ENCODE measurements around the gene SRPX2.

The SRPX2 gene

DNA sequence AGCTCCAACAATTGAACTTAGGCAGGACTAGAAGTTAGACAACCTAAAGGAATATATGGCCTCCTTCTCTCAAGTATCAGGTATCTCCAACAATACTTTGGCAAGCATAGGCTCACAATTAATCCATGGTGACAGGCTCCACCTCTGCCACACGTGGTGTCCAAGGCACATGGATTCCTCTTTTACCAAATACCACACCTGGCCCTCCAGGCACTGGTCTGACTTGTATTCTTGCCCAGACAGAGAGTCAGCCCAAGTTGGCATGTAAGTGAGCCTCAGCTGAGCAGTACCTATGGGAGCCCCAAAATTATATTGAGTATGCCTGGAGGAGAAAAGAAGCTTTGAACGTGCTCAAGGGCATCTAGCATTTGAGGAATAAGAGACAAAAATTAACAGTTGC is 19.6 kb downstream of the SRPX2 start:
- no peaks in the 10 kb centered on the region for H3K9me2 ChIP-seq (replicated peaks; ENCODE audit: insufficient read depth, low read length)
- no peaks in the 10 kb centered on the region for H4K20me1 ChIP-seq (ENCODE audit: insufficient read depth, low read length)
- H3K36me3 ChIP-seq (replicated peaks; ENCODE audit: insufficient read depth, low read length) = no peaks in the 10 kb centered on the region
- TF ChIP-seq EZH2 (optimal IDR thresholded peaks at IDR 0.05; ENCODE audit: low read depth, low read length) = no peak
- TF ChIP-seq EZH2phosphoT487 (IDR thresholded peaks at IDR 0.05; ENCODE audit: low read length) = no peak
- TF ChIP-seq, protein P1, sequence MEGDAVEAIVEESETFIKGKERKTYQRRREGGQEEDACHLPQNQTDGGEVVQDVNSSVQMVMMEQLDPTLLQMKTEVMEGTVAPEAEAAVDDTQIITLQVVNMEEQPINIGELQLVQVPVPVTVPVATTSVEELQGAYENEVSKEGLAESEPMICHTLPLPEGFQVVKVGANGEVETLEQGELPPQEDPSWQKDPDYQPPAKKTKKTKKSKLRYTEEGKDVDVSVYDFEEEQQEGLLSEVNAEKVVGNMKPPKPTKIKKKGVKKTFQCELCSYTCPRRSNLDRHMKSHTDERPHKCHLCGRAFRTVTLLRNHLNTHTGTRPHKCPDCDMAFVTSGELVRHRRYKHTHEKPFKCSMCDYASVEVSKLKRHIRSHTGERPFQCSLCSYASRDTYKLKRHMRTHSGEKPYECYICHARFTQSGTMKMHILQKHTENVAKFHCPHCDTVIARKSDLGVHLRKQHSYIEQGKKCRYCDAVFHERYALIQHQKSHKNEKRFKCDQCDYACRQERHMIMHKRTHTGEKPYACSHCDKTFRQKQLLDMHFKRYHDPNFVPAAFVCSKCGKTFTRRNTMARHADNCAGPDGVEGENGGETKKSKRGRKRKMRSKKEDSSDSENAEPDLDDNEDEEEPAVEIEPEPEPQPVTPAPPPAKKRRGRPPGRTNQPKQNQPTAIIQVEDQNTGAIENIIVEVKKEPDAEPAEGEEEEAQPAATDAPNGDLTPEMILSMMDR (IDR thresholded peaks at IDR 0.05; ENCODE audit: low read length) = no peak
- no peak overlapping the region for H3K9ac ChIP-seq (ENCODE audit: low read length)
- no peak overlapping the region for H3K4me2 ChIP-seq (ENCODE audit: low read depth, low read length)
- H3K4me3 ChIP-seq (ENCODE audit: low read length) = no peak overlapping the region
- no peak overlapping the region for H3K27ac ChIP-seq (ENCODE audit: low read length)
- no peaks in the 10 kb centered on the region for H3K4me1 ChIP-seq (ENCODE audit: low read length)
- no peaks in the 10 kb centered on the region for H3K79me2 ChIP-seq (ENCODE audit: low read length)
- no peak overlapping the region for H2AFZ ChIP-seq (ENCODE audit: low read length)
- H3F3A ChIP-seq (ENCODE audit: insufficient read depth, low read length) = no peaks in the 10 kb centered on the region
- 0 out of 2 replicates have a peak, but pooled peaks cover 6% of the 10 kb centered on the region for H3K27me3 ChIP-seq (replicated peaks; ENCODE audit: insufficient read depth, low read length)
- H3K9me3 ChIP-seq (replicated peaks; ENCODE audit: insufficient read depth, low read length) = no peaks in the 10 kb centered on the region
- DNase-seq = no peak

DNA sequence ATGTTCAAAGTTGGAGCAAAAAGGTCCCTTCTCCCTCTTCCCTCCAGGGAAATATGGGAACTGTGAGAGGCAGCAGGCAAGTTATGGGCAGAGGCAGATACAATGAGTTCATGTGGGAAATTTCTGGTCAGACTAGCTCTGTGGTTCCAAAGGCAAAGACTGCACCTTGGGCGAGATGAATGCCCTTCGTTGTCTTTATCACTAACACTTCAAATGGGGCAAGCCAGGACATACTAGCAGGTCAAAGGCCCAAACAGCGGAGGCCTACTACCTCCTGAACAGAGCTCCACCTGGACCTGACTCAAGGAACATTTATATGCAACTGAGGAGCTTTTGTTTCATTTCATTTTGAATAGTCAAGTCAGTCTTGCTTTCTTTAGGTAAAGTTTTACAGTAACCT is 29.0 kb downstream of the SRPX2 start:
- Histone ChIP-seq H3K27me3 (replicated peaks; ENCODE audit: insufficient read depth, low read length) (no peaks in the 10 kb centered on the region), H3K4me3 (ENCODE audit: low read length) (no peak overlapping the region), H3K4me1 (ENCODE audit: low read length) (0 out of 2 replicates have a peak, but pooled peaks cover 11% of the 10 kb centered on the region), H4K20me1 (ENCODE audit: insufficient read depth, low read length) (no peaks in the 10 kb centered on the region), H2AFZ (ENCODE audit: low read length) (no peak overlapping the region), H3K36me3 (replicated peaks; ENCODE audit: insufficient read depth, low read length) (no peaks in the 10 kb centered on the region), H3K9me2 (replicated peaks; ENCODE audit: insufficient read depth, low read length) (no peaks in the 10 kb centered on the region), H3K79me2 (ENCODE audit: low read length) (no peaks in the 10 kb centered on the region), H3K27ac (ENCODE audit: low read length) (no peak overlapping the region), H3K4me2 (ENCODE audit: low read depth, low read length) (no peak overlapping the region), H3F3A (ENCODE audit: insufficient read depth, low read length) (no peaks in the 10 kb centered on the region; the same call in 1 of the 2 replicates), H3K9ac (ENCODE audit: low read length) (no peak overlapping the region), H3K9me3 (replicated peaks; ENCODE audit: insufficient read depth, low read length) (no peaks in the 10 kb centered on the region)
- DNase-seq = no peak
- no peak for TF ChIP-seq EZH2phosphoT487 (IDR thresholded peaks at IDR 0.05; ENCODE audit: low read length)
- TF ChIP-seq EZH2 (optimal IDR thresholded peaks at IDR 0.05; ENCODE audit: low read depth, low read length) = no peak
- TF ChIP-seq, protein P1 (IDR thresholded peaks at IDR 0.05; ENCODE audit: low read length) = no peak

- no peaks in the 10 kb centered on the region; the same call in 1 of the 2 replicates for H3F3A ChIP-seq (ENCODE audit: insufficient read depth, low read length)
- no peak for DNase-seq
- H3K79me2 ChIP-seq (ENCODE audit: low read length) = no peaks in the 10 kb centered on the region
- TF ChIP-seq EZH2 (optimal IDR thresholded peaks at IDR 0.05; ENCODE audit: low read depth, low read length) (no peak), EZH2phosphoT487 (IDR thresholded peaks at IDR 0.05; ENCODE audit: low read length) (no peak)
- no peaks in the 10 kb centered on the region for H3K27me3 ChIP-seq (replicated peaks; ENCODE audit: insufficient read depth, low read length)
- H3K4me2 ChIP-seq (ENCODE audit: low read depth, low read length) = no peak overlapping the region
- no peak overlapping the region for H3K9ac ChIP-seq (ENCODE audit: low read length)
- 0 out of 2 replicates have a peak, but pooled peaks cover 11% of the 10 kb centered on the region for H3K4me1 ChIP-seq (ENCODE audit: low read length)
- no peaks in the 10 kb centered on the region for H3K9me2 ChIP-seq (replicated peaks; ENCODE audit: insufficient read depth, low read length)
- no peak overlapping the region for H3K27ac ChIP-seq (ENCODE audit: low read length)
- no peaks in the 10 kb centered on the region for H3K36me3 ChIP-seq (replicated peaks; ENCODE audit: insufficient read depth, low read length)
- no peaks in the 10 kb centered on the region for H4K20me1 ChIP-seq (ENCODE audit: insufficient read depth, low read length)
- H3K4me3 ChIP-seq (ENCODE audit: low read length) = no peak overlapping the region
- no peaks in the 10 kb centered on the region for H3K9me3 ChIP-seq (replicated peaks; ENCODE audit: insufficient read depth, low read length)
- no peak overlapping the region for H2AFZ ChIP-seq (ENCODE audit: low read length)
Observed at GRCh38 chrX:100673397-100673953, 29.5 kb downstream of the SRPX2 start.

DNA sequence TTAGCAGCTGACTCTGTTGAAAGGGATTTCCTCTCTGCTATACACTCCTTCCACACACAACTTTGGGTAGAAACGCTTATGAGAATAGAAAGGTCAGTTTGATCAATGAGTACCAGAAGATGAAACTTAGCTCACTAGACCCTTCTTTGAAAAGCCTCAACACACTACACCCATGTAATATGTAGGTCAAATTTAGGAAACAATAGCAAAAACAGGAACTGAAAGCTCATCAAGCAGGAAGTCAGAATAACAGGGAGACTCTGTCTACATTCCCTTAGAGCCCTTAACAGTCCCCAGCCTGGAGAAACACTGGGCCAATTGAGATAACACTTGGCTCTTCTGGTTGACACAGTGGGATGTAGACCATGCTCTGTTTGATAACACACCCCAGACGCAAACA is 30.7 kb downstream of the SRPX2 start:
- Histone ChIP-seq H2AFZ (ENCODE audit: low read length) (no peak overlapping the region), H3K27ac (ENCODE audit: low read length) (no peak overlapping the region), H3K36me3 (replicated peaks; ENCODE audit: insufficient read depth, low read length) (no peaks in the 10 kb centered on the region), H3K4me3 (ENCODE audit: low read length) (no peak overlapping the region), H3K9me2 (replicated peaks; ENCODE audit: insufficient read depth, low read length) (no peaks in the 10 kb centered on the region), H3K4me2 (ENCODE audit: low read depth, low read length) (no peak overlapping the region), H3F3A (ENCODE audit: insufficient read depth, low read length) (no peaks in the 10 kb centered on the region; the same call in 1 of the 2 replicates), H4K20me1 (ENCODE audit: insufficient read depth, low read length) (no peaks in the 10 kb centered on the region), H3K9ac (ENCODE audit: low read length) (no peak overlapping the region), H3K4me1 (ENCODE audit: low read length) (0 out of 2 replicates have a peak, but pooled peaks cover 11% of the 10 kb centered on the region), H3K9me3 (replicated peaks; ENCODE audit: insufficient read depth, low read length) (no peaks in the 10 kb centered on the region), H3K79me2 (ENCODE audit: low read length) (no peaks in the 10 kb centered on the region), H3K27me3 (replicated peaks; ENCODE audit: insufficient read depth, low read length) (no peaks in the 10 kb centered on the region)
- no peak for DNase-seq
- TF ChIP-seq, protein P1 (IDR thresholded peaks at IDR 0.05; ENCODE audit: low read length) = no peak
- TF ChIP-seq EZH2 (optimal IDR thresholded peaks at IDR 0.05; ENCODE audit: low read depth, low read length) = no peak
- TF ChIP-seq EZH2phosphoT487 (IDR thresholded peaks at IDR 0.05; ENCODE audit: low read length) = no peak
